GM13977 (cell line): ENCODE measurements around the gene NRP1.

Experiments
- DNase-seq: peaks from one replicate; pipeline ENCODE4 v3.0.0; 2012; ENCODE audit warnings: low spot score
- CTCF ChIP-seq: IDR thresholded peaks from 2 replicates; pipeline ENCODE4 v1.5.1; 2012; ENCODE audit warnings: mild to moderate bottlenecking, control low read depth; ENCODE audit not compliant: insufficient read depth; ENCODE audit errors: extremely low read depth, missing control alignments
- in situ Hi-C: fragments of 300-500 bp; cut with MboI; formaldehyde crosslinking; loops from one replicate; pipeline ENCODE4 v1.12.0; 2022; ENCODE audit warnings: low sequenced_read_pairs, low pct_unique_long_range_greater_than_20kb, mixed read lengths, inconsistent platforms; ENCODE audit not compliant: unreplicated experiment

NRP1 gene

GRCh38 chr10:33240258-33240657, 94.2 kb downstream of the NRP1 start:
- no peak for DNase-seq
- in situ Hi-C loops: no loop called here
- no peak for TF ChIP-seq CTCF

GRCh38 chr10:33239257-33239656, 95.2 kb downstream of the NRP1 start:
- no peak for DNase-seq
- no peak for TF ChIP-seq CTCF
- in situ Hi-C loops: no loop called here

- no peak for DNase-seq
- no peak for TF ChIP-seq CTCF
- in situ Hi-C loops: no loop called here
These were observed 95.8 kb downstream of the NRP1 start for GRCh38 chr10:33238643-33239042.

- no peak for TF ChIP-seq CTCF
- in situ Hi-C loops: no loop called here
- DNase-seq: no peak
These were observed 96.5 kb downstream of the NRP1 start for GRCh38 chr10:33237736-33238624.

GRCh38 chr10:33236916-33237315, 97.6 kb downstream of the NRP1 start:
- DNase-seq: no peak
- in situ Hi-C loops: no loop called here
- no peak for TF ChIP-seq CTCF

- in situ Hi-C loops: no loop called here
These were observed 98.5 kb downstream of the NRP1 start for GRCh38 chr10:33235951-33236350.

More at GRCh38 chr10:33235951-33236350, 98.5 kb downstream of the NRP1 start:
- no peak for DNase-seq
- no peak for TF ChIP-seq CTCF
